Stimulated activated CD4-positive, alpha-beta T cell treated with anti-CD3 and anti-CD28 coated beads, TNF-alpha, amount 100 ng/mL, for 4 hours (primary cell): ENCODE data around the gene NAV2.

Source experiments
- DNase-seq, 3 experiments: peaks; one replicate each; pipeline ENCODE4 v3.0.0-alpha.2; 2020; ENCODE audit warnings: low read depth in 3 of 3

NAV2 gene

GRCh38 chr11:19744130-19744529 is 31.5 kb downstream of the NAV2 start:
- no peak for DNase-seq

DNA sequence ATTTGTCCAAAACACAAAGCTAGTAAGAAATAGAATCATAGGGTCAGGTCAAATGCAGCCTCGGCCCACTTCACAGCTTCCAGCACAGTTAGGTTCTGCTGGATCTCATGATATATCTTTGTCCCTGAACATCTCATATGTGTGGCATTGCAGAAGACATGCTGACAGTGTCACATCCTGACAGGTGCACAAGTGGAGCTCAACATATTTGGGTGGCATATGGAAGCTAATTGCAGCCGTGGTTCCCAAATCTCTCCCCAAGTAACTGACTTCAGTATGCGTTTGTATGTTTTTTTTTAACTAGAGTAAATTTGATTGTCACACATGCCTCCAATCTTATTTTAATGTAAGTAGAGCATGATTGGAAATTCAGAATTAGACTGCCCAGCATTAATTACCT is 33.4 kb downstream of the NAV2 start:
- no peak for DNase-seq

- DNase-seq, result no peak
These were observed 35.0 kb downstream of the NAV2 start for GRCh38 chr11:19747634-19748033.

DNA sequence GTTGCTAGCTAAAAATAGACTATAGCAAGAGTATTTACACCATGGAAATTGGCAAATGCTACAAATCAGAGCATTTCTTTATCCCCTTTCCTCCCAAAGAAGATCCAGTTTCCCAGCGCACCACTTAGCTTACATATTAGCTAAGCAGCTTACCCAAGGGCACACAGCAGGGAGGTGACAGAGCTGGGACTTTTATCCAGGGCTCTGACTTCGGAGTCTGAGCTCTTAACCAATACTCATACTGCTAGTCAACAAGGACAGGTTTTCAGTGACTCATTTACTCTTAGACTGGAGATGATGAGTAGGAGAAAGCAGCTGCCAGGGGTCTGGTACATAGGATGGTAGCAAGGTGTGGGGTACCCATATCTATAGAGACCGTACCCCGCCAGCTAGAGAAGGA is 38.4 kb downstream of the NAV2 start:
- DNase-seq, result no peak

DNA sequence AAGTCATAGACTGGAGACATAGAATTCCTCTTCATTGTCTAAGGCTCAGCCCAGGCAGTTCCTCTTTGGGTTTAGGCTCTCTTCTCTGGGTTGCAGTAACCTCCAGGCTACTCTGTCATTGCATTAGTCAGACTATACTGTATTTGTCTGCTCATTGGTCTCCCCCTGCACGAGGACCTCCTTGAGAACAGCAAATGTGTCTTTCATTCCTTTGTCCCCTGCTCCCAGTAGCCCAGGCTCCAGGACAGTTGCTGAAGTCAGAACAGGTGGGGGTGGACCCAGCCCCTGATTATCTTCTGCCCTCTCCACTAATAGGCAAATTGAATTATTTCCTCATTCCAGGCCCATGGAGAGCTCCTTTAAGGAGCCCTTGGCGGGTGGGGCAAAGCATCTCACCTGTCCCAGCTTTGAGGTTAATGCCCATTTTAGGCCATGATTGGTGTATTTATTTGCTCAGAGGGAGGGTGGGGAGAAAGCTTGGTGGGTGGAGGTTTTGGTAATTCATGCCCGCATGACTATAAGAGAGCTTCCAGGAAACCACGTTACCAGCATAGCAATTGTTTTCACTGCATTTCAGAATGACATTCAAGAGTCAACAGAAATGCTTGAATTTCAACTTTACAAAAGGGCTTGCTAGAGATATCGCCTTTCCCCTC is 40.9 kb downstream of the NAV2 start:
- no peak for DNase-seq

DNA sequence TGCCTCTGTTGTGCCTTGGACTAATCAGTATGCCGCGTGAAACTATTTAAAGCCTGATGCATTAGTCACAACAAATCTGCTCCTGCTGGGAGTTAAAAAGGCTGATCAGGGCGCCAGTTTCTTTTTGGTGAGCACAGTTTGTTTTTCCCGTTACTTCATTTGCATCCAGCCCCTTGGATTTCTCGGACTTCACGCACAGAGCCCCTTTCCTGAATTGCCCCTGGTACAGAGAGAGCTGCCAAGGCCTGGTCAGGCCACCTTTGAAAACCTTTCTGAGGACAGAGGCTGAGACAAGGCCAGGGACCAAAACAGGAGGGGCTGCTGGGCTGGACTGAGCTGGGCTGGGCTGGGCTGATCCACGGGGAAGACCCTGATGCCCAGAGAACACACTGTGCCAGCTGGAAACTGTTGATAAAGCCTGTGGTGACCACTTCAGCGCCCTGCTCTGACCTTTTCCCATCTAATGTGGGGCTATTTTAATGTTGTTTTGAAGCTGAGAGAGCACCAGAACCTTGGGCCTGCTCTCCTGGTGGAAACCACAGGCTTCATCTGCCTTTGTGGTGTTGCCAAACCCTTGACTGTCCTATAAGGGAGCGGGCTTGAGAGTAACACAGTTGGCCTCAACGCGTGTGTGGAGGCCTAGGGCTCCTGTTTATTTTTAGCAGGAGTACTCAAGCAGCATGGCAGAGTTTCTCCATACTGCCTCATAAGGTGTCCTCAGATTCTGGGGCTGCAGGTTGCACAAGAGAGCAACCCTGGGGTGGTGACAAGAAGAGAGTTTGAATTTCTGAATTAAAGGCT is 44.2 kb downstream of the NAV2 start:
- DNase-seq, result no peak

- no peak for DNase-seq
These were observed 46.8 kb downstream of the NAV2 start for GRCh38 chr11:19759389-19759788.

DNA sequence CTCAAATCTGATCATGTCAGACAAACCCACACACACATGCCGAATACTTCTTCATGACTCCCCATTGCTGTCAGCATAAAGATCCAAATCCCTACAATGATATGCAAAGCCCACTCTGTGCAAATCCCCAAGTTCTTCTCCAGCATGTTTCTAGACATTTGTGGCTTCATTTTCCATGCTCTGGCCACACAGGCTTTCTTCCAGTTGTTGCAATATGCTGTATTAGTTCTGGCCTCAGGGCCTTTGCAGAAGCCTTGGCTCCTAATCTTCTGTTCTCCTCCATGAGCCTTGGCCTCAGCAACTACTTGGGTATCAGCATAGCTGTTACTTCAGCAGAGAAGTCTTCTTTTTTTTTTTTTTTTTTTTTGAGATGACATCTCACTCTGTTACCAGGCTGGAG is 49.6 kb downstream of the NAV2 start:
- no peak for DNase-seq

GRCh38 chr11:19763330-19763729 is 50.7 kb downstream of the NAV2 start:
- DNase-seq, result no peak

GRCh38 chr11:19766206-19766605 is 53.6 kb downstream of the NAV2 start:
- DNase-seq, result no peak

DNA sequence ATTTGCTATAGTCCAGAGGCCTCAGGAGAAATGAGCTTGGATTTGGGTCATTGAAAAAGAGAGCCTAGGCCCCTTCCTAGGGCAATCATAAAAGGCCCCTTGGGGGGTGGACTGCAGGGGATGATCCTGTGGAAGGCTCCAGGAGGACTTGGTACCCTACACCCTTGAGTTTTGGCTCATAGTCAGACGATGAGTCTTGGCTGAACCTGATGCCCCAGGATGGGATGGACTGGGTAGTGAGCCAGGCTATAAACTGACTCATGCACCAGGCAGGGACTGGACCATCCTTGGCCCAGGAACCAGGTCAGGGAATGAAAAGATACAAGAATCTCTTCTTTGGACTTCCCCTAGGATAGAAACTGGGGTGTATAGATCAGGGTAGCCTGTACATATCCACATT is 54.2 kb downstream of the NAV2 start:
- DNase-seq, result no peak

DNA sequence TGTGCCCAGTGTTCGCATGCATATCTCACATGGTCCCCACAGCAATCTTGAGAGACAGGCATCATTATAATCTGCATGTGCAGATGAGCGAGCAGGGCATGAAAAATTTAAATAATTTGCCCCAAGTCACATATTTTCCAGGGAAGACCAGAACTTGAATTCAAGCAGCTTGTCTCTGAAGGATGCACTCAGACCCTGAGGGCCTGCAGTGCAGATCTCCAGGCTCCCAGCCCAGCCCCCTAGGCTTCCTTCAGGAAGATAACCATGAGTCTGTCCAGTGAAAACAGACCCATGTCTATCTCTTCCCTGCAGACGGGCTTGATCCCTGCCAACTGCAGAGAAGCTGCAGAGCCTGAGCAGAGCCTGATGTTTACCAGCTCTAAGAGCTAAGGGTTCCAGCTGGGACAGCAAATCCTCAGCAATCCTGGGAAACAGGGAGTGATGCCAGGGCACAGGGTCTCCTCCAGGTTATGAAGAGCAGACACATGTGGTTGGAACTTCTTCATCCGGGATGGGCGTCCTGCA is 55.1 kb downstream of the NAV2 start:
- no peak for DNase-seq

GRCh38 chr11:19768197-19768596 is 55.6 kb downstream of the NAV2 start:
- DNase-seq, result no peak

GRCh38 chr11:19768815-19769214 is 56.2 kb downstream of the NAV2 start:
- no peak for DNase-seq

GRCh38 chr11:19769820-19770219 is 57.2 kb downstream of the NAV2 start:
- DNase-seq, result no peak

- DNase-seq, result no peak
These were observed 57.6 kb downstream of the NAV2 start for GRCh38 chr11:19770277-19770676.

DNA sequence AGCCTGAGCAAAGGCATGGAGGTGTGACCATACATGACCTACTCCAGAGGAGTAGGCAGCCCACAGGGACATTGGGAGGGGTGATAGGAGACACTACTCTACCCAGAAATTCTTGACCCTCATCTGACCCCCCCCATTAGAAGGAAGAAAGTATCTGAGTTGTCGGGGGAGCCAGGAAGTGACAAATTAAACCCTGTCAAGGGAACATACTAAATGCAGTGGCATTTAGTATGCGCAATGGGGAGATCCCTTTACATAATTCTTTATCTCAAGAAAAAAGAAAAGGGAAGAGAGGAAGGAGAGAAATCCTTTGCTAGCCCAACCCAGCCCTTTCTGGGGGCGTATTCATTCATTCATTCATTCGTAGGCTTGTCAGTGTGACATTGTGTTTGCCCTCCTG is 58.8 kb downstream of the NAV2 start:
- DNase-seq, result no peak

GRCh38 chr11:19772480-19772879 is 59.8 kb downstream of the NAV2 start:
- no peak for DNase-seq

GRCh38 chr11:19774329-19774728 is 61.7 kb downstream of the NAV2 start:
- no peak for DNase-seq

DNA sequence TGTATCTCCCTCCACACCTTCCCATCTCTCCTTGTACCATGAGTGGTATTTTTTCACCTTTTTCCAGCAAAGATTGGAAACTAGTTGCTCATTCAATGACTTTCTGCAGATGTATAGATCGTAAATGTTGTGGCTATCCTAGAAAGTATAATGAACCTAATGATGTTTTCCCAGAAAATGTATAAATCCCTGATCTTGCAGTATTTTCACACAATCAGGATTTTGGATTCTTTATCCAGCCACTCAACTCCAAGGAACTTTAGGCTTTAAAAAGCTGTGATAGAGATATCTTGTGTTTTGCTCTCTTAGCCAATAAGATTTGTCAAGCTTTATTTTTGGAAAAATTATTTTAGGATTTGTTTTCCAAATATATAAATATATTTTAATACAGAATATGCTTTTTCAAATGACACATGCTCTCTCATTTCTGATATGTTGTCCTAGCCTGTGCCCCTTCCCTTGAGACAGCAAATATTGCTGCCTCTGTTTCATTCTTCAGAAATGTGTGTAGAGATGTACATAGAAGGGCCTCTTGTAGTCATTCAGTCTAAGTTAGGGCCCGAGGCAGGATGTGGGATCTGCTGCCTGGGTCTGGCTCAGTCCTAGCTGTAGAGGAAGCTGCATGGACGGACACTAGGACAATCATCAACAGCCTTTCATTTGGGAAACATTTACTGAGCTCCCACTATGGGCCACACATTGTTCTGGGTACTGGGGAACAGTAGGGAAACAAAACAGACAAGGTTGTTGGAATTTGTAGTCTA is 62.4 kb downstream of the NAV2 start:
- no peak for DNase-seq

GRCh38 chr11:19775622-19776021 is 63.0 kb downstream of the NAV2 start:
- DNase-seq, result no peak

- DNase-seq, result no peak
These were observed 64.4 kb downstream of the NAV2 start for GRCh38 chr11:19777039-19777376.
